H9 (cell line): ENCODE measurements around the gene LHFPL6. TPM values are rescaled to one million over a fixed set of nuclear protein-coding genes. Genes with fewer than 3 reads are reported as not detected.

Experiments
- DNase-seq: peaks from one replicate; pipeline ENCODE4 v3.0.0-alpha.2; 2017
- H2AFZ ChIP-seq: one replicate; pipeline ENCODE4 v1.6.1; 2013; ENCODE audit warnings: mild to moderate bottlenecking, low read length, control low read depth, moderate library complexity
- H2AK5ac ChIP-seq: 2 replicates; pipeline ENCODE4 v1.6.1; 2013; ENCODE audit warnings: low read length, control low read depth, mixed read lengths; ENCODE audit not compliant: insufficient read length
- H2BK120ac ChIP-seq: one replicate; pipeline ENCODE4 v1.6.1; 2013; ENCODE audit warnings: low read depth, mild to moderate bottlenecking, low read length, control low read depth, inconsistent platforms; ENCODE audit not compliant: poor library complexity, severe bottlenecking
- H2BK12ac ChIP-seq: 2 replicates; pipeline ENCODE4 v1.6.1; 2013; ENCODE audit warnings: low read length, control low read depth, mixed read lengths, low read depth; ENCODE audit not compliant: insufficient read length
- H2BK15ac ChIP-seq: 2 replicates; pipeline ENCODE4 v1.6.1; 2013; ENCODE audit warnings: low read depth, low read length, control low read depth
- H2BK20ac ChIP-seq: one replicate; pipeline ENCODE4 v1.6.1; 2013; ENCODE audit warnings: low read depth, mild to moderate bottlenecking, low read length, control low read depth, inconsistent platforms; ENCODE audit not compliant: poor library complexity, severe bottlenecking
- H2BK5ac ChIP-seq: 2 replicates; pipeline ENCODE4 v1.6.1; 2013; ENCODE audit warnings: low read length, control low read depth, mixed read lengths; ENCODE audit not compliant: insufficient read length
- H3K14ac ChIP-seq: 2 replicates; pipeline ENCODE4 v1.6.1; 2013; ENCODE audit warnings: low read length, control low read depth; ENCODE audit not compliant: insufficient read depth
- H3K18ac ChIP-seq: 2 replicates; pipeline ENCODE4 v1.6.1; 2013; ENCODE audit warnings: low read depth, mild to moderate bottlenecking, mixed read lengths, low read length, control low read depth; ENCODE audit not compliant: insufficient read length
- H3K23ac ChIP-seq: 2 replicates; pipeline ENCODE4 v1.6.1; 2013; ENCODE audit warnings: low read length, control low read depth, mixed read lengths, low read depth; ENCODE audit not compliant: insufficient read length
- H3K23me2 ChIP-seq: 2 replicates; pipeline ENCODE4 v1.6.1; 2013; ENCODE audit warnings: low read depth, mild to moderate bottlenecking, mixed read lengths, low read length, control low read depth; ENCODE audit not compliant: insufficient read length, poor library complexity, severe bottlenecking
- H3K27ac ChIP-seq: 2 replicates; pipeline ENCODE4 v1.5.1; 2013; ENCODE audit warnings: low read length, control low read depth, mixed read lengths, low read depth; ENCODE audit not compliant: insufficient read length
- H3K27me3 ChIP-seq: 2 replicates; pipeline ENCODE4 v1.6.1; 2013; ENCODE audit warnings: low read length, control low read depth, inconsistent platforms; ENCODE audit not compliant: insufficient read depth
- H3K4ac ChIP-seq: 2 replicates; pipeline ENCODE4 v1.6.1; 2013; ENCODE audit warnings: low read depth, mild to moderate bottlenecking, control low read depth, inconsistent platforms, low read length, moderate library complexity
- H3K4me1 ChIP-seq: 2 replicates; pipeline ENCODE4 v1.6.1; 2013; ENCODE audit warnings: low read length, control low read depth, inconsistent platforms; ENCODE audit not compliant: insufficient read depth
- H3K4me2 ChIP-seq: 2 replicates; pipeline ENCODE4 v1.6.1; 2013; ENCODE audit warnings: low read length, control low read depth, mixed read lengths; ENCODE audit not compliant: insufficient read length, insufficient read depth
- H3K56ac ChIP-seq: 2 replicates; pipeline ENCODE4 v1.6.1; 2013; ENCODE audit warnings: low read depth, mild to moderate bottlenecking, mixed read lengths, low read length, control low read depth; ENCODE audit not compliant: insufficient read length
- H3K79me1 ChIP-seq: 2 replicates; pipeline ENCODE4 v1.6.1; 2013; ENCODE audit warnings: low read depth, mild to moderate bottlenecking, moderate library complexity, low read length, control low read depth, inconsistent platforms; ENCODE audit not compliant: insufficient read depth, poor library complexity, severe bottlenecking
- H3K79me2 ChIP-seq: 2 replicates; pipeline ENCODE4 v1.6.1; 2013; ENCODE audit warnings: low read length, control low read depth, inconsistent platforms; ENCODE audit not compliant: insufficient read depth
- H3K9ac ChIP-seq: 2 replicates; pipeline ENCODE4 v1.6.1; 2013; ENCODE audit warnings: low read length, control low read depth, mixed read lengths; ENCODE audit not compliant: insufficient read length; ENCODE audit errors: extremely low read depth
- H3K9me3 ChIP-seq: one replicate; pipeline ENCODE4 v1.6.1; 2013; ENCODE audit warnings: low read depth, low read length, inconsistent platforms; ENCODE audit not compliant: control insufficient read depth
- H3T11ph ChIP-seq: one replicate; pipeline ENCODE4 v1.6.1; 2013; ENCODE audit warnings: mild to moderate bottlenecking, low read length, control low read depth, inconsistent platforms
- H4K20me1 ChIP-seq: one replicate; pipeline ENCODE4 v1.6.1; 2013; ENCODE audit not compliant: control insufficient read depth, insufficient read length, insufficient read depth
- H4K5ac ChIP-seq: 2 replicates; pipeline ENCODE4 v1.6.1; 2013; ENCODE audit warnings: low read depth, mild to moderate bottlenecking, mixed read lengths, low read length, control low read depth; ENCODE audit not compliant: insufficient read length
- H4K8ac ChIP-seq: replicated peaks from 2 replicates; pipeline ENCODE4 v1.6.1; 2013; ENCODE audit warnings: low read length, control low read depth, mixed read lengths, low read depth; ENCODE audit not compliant: insufficient read length
- H4K91ac ChIP-seq: 2 replicates; pipeline ENCODE4 v1.6.1; 2013; ENCODE audit warnings: low read depth, mild to moderate bottlenecking, moderate library complexity, mixed read lengths, low read length, control low read depth; ENCODE audit not compliant: insufficient read length
- H3K27ac Mint-ChIP-seq, 3 experiments: 2 replicates in 2 of 3; 3 replicates in 1 of 3; pipeline ENCODE4 v1.8.0; 2020 to 2021; ENCODE audit warnings: mixed read lengths in 3 of 3, mild to moderate bottlenecking in 1 of 3, moderate library complexity in 1 of 3
- H3K27me3 Mint-ChIP-seq: 2 replicates; pipeline ENCODE4 v1.8.0; 2021; ENCODE audit warnings: low read depth, mild to moderate bottlenecking, moderate library complexity, mixed read lengths
- H3K36me3 Mint-ChIP-seq, 3 experiments: 2 replicates in 2 of 3; 3 replicates in 1 of 3; pipeline ENCODE4 v1.8.0; 2020 to 2021; ENCODE audit warnings: low read depth in 3 of 3, mixed read lengths in 3 of 3; ENCODE audit not compliant: insufficient read depth in 1 of 3
- H3K4me1 Mint-ChIP-seq, 2 experiments: 2 replicates each; pipeline ENCODE4 v1.8.0; 2020; ENCODE audit warnings: mixed read lengths in 2 of 2
- H3K4me3 Mint-ChIP-seq, 2 experiments: 2 replicates in 1 of 2; 3 replicates in 1 of 2; pipeline ENCODE4 v1.8.0; 2020 to 2021; ENCODE audit warnings: mild to moderate bottlenecking in 2 of 2, mixed read lengths in 2 of 2, moderate library complexity in 1 of 2
- H3K9me3 Mint-ChIP-seq, 2 experiments: 2 replicates in 1 of 2; 3 replicates in 1 of 2; pipeline ENCODE4 v1.8.0; 2020; ENCODE audit warnings: mild to moderate bottlenecking in 2 of 2, mixed read lengths in 2 of 2, moderate library complexity in 1 of 2
- WGBS: extraction: QIAGEN DNeasy Blood & Tissue Kit; methylation state at CpG from one replicate; pipeline ENCODE4 v1.1.7; 2013; ENCODE audit warnings: missing lambda C conversion rate, low lambda C conversion rate, mixed read lengths; ENCODE audit not compliant: insufficient read length; ENCODE audit errors: extremely low coverage; 5-methylcytosine and 5-hydroxymethylcytosine counted together
- total RNA-seq: library from RNA; stranded (reverse); gene quantifications from 2 replicates; pipeline ENCODE4 v1.2.1, GENCODE V29; 2021
- TF ChIP-seq, protein P1 (sequence below): fragments of 200-600 bp; sonication (generic); conservative IDR thresholded peaks from 3 replicates; pipeline ENCODE4 v1.8.0; 2021; ENCODE audit warnings: antibody characterized with exemption, mild to moderate bottlenecking

The LHFPL6 gene
- total RNA-seq, 1 experiment from 2014 or later: 3.5 TPM

GRCh38 chr13:39484506-39485313, 118.3 kb downstream of the LHFPL6 start:
- H3K4me1 ChIP-seq: peaks cover 8% of the 10 kb centered on the region; the same call in 1 of the 2 replicates
- H3K23ac ChIP-seq: no peak overlapping the region
- no peak overlapping the region for H4K8ac ChIP-seq
- no peaks in the 10 kb centered on the region for H4K20me1 ChIP-seq
- TF ChIP-seq, protein P1, sequence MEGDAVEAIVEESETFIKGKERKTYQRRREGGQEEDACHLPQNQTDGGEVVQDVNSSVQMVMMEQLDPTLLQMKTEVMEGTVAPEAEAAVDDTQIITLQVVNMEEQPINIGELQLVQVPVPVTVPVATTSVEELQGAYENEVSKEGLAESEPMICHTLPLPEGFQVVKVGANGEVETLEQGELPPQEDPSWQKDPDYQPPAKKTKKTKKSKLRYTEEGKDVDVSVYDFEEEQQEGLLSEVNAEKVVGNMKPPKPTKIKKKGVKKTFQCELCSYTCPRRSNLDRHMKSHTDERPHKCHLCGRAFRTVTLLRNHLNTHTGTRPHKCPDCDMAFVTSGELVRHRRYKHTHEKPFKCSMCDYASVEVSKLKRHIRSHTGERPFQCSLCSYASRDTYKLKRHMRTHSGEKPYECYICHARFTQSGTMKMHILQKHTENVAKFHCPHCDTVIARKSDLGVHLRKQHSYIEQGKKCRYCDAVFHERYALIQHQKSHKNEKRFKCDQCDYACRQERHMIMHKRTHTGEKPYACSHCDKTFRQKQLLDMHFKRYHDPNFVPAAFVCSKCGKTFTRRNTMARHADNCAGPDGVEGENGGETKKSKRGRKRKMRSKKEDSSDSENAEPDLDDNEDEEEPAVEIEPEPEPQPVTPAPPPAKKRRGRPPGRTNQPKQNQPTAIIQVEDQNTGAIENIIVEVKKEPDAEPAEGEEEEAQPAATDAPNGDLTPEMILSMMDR: no peak
- H3K4me1 Mint-ChIP-seq: peaks cover 55 to 59% of the 10 kb centered on the region in 2 experiments
- H3K36me3 Mint-ChIP-seq: peaks cover 0 to 2% (median 0%) of the 10 kb centered on the region in 3 experiments; a peak in 2 of 7 replicates
- no peaks in the 10 kb centered on the region for H3K9me3 Mint-ChIP-seq
- no peak overlapping the region for H3K56ac ChIP-seq
- no peak overlapping the region for H2BK15ac ChIP-seq
- no peak overlapping the region for H3K9ac ChIP-seq
- WGBS: no CpG with 5 or more reads among the region's 4 CpGs
- H3K14ac ChIP-seq: no peak overlapping the region
- H3K9me3 ChIP-seq: no peaks in the 10 kb centered on the region
- H3K79me2 ChIP-seq: no peaks in the 10 kb centered on the region
- H3K79me1 ChIP-seq: no peaks in the 10 kb centered on the region
- H3K27me3 Mint-ChIP-seq: peaks cover 4% of the 10 kb centered on the region; the same call in 1 of the 2 replicates
- DNase-seq: no peak
- H3K4me3 Mint-ChIP-seq: no peak overlapping the region
- no peak overlapping the region for H3T11ph ChIP-seq
- no peak overlapping the region for H4K91ac ChIP-seq
- H2BK5ac ChIP-seq: no peak overlapping the region
- no peak overlapping the region for H3K4ac ChIP-seq
- H2AFZ ChIP-seq: no peak overlapping the region
- no peaks in the 10 kb centered on the region for H3K27me3 ChIP-seq
- H3K18ac ChIP-seq: no peak overlapping the region
- H2BK20ac ChIP-seq: no peak overlapping the region
- no peaks in the 10 kb centered on the region for H3K23me2 ChIP-seq
- H2BK12ac ChIP-seq: no peak overlapping the region
- no peak overlapping the region for H2AK5ac ChIP-seq
- no peak overlapping the region for H4K5ac ChIP-seq
- no peak overlapping the region for H3K4me2 ChIP-seq
- H3K27ac ChIP-seq: no peak overlapping the region
- no peak overlapping the region; a peak in 1 of 7 replicates for H3K27ac Mint-ChIP-seq
- no peak overlapping the region for H2BK120ac ChIP-seq
